HG02588 (cell line): ENCODE measurements around the gene TBC1D10A.
A peak's percentile ranks its signal among the peaks of the same experiment; 100 is the strongest.

Experiments
- ATAC-seq: cut with Tn5 transposase; IDR thresholded peaks from one replicate; pipeline ENCODE4 v1.9.1; 2021; ENCODE audit warnings: mild to moderate bottlenecking, moderate library complexity; ENCODE audit not compliant: unreplicated experiment

TBC1D10A gene, protein sequence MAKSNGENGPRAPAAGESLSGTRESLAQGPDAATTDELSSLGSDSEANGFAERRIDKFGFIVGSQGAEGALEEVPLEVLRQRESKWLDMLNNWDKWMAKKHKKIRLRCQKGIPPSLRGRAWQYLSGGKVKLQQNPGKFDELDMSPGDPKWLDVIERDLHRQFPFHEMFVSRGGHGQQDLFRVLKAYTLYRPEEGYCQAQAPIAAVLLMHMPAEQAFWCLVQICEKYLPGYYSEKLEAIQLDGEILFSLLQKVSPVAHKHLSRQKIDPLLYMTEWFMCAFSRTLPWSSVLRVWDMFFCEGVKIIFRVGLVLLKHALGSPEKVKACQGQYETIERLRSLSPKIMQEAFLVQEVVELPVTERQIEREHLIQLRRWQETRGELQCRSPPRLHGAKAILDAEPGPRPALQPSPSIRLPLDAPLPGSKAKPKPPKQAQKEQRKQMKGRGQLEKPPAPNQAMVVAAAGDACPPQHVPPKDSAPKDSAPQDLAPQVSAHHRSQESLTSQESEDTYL

DNA sequence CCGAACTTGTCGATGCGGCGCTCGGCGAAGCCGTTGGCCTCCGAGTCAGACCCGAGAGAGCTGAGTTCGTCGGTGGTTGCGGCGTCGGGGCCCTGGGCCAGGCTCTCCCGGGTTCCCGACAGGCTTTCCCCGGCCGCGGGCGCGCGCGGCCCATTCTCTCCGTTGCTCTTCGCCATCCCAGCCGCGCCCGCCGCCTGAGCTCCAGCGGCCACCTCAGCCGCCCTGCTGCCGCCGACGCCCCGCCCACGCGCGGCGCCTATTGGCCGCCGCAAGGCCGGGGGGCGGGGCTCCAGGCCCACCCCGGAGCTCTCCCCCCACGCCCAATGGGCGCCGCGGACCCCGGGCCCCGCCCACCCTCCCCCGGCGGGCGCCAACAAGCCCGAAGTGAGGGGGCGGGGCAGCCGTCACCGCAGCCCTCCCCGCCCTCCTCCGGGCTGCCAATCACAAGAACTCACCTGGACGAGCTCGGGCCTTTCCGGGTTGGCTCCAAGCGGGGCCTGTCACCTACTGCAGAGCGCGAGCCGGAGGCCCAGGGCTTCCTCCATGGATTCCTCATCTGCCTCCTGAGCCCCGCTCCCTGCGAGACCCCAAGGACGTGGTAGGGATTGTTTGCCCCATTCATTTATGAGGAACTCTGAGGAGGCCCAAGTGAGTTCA is at the start of gene TBC1D10A:
TBC1D10A (minus strand) TSS at position 236 of the 657 bp plus-strand sequence; CDS start at position 176, 60 bp downstream.
- ATAC-seq: peak; percentile 89

DNA sequence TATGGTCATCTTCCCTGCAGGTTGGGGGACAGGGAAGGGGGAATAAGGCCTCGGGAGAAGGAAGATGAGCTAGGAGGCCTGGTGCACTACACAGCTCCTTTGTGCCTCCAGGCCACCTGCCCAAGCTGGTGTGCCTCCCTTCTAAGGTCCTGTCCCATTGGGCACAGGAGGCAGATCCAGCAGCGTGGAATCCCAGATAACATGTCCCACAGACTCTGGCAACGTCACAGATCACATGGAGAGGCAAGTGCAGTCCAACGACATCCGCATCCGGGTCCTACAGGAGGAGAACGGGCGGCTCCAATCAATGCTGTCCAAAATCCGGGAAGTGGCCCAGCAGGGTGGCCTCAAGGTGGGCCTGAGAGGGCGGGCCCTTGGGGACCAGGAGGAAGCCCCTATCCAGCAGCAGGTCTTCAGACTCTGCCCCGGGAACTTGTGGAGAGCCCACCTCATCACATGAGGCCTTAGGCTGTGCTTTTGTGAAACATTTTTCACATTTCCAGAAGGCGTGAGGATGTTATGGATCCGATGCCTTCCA is 48.6 kb upstream of the TBC1D10A start:
- ATAC-seq: no peak

DNA sequence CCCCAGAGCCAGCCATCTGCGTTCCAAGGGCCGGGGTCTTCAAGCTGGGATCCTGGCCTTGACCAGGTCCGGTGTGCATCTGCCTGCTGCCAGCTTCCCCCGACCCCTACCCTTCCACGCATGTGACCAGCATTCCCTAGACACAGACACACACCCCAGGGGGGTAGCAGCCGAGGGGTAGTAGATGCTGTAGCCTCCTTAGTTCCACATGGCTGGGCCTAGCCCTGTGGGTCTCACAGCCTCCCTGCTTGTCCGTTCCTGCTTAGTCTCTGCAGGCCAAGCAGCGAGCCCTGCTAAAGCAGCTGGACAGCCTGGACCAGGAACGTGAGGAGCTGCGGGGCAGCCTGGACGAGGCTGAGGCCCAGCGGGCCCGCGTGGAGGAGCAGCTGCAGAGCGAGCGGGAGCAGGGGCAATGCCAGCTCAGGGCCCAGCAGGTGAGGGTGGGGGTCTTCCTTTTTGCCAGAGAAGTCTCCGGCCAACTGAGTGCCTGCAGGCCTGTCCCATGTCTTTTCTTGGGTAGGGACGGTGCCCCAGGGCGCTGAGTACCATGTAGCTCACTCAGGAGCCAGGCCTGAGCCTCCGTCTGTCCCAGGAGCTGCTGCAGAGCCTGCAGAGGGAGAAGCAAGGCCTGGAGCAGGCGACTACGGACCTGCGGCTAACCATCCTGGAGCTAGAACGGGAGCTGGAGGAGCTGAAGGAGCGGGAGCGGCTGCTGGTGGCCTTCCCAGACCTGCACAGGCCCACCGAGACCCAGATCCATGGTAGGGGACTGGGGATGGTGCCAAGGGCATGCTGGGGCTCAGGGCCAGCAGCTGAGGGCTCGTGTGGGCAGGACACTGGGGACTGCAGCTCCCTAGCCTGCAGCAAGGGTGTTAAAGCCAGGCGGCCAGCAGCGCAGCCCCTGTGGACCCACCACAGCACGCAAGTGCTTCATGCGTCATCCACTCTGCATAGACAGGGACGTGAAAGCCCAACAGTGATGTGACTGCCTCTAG is 46.9 kb upstream of the TBC1D10A start:
- no peak for ATAC-seq

DNA sequence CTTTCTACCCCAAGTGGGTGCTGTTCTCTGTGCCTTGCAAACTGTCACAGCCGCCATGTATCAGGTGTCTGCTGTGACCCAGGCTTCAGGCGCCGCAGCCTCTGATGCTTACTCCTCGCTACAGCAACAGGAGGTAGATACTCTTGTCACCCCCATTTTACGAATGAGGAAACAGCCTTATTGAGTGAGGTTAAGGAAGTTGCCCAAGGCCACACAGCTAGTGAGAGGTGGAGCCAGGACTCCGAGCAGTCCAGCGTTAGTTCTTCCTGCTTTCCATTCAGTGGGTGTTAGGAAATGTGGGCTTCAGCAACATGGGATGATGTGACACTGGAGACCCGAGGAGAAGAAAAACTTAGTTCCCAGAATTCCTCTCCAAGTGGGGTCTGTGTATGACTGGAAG is 46.2 kb upstream of the TBC1D10A start:
- no peak for ATAC-seq

DNA sequence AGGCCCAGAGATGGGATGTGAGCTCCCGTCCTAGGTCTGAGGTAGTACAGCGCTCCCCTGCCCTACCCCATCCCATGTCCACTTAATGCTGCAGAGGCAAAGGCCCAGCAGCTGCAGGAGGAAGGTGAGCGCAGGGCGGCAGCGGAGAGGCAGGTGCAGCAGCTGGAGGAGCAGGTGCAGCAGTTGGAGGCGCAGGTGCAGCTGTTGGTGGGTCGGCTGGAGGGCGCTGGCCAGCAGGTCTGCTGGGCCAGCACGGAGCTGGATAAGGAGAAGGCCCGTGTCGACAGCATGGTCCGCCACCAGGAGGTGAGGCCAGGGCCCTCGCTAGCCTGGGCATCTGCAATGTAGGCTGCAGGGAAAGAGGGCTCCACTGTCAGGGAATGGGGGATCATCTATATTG is 45.2 kb upstream of the TBC1D10A start:
- no peak for ATAC-seq

DNA sequence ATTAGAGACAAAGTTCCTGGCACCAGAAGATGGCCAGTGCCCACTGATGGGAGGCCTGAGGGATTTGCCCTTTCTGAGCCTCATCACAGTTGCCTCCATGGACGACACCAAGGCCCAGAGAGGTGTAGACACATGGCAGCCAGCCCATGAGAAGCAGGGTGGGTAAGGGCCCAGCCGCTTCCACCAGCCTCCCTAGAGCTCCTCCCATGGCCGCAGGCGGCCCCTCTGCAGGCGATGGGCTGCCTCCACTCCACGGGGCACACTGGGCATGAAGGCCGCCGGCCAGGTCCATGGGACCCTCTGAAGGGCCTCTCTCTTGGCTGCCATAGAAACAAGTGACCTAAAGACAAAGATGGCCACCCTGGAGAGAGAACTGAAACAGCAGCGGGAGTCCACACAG is 44.6 kb upstream of the TBC1D10A start:
- ATAC-seq: no peak

DNA sequence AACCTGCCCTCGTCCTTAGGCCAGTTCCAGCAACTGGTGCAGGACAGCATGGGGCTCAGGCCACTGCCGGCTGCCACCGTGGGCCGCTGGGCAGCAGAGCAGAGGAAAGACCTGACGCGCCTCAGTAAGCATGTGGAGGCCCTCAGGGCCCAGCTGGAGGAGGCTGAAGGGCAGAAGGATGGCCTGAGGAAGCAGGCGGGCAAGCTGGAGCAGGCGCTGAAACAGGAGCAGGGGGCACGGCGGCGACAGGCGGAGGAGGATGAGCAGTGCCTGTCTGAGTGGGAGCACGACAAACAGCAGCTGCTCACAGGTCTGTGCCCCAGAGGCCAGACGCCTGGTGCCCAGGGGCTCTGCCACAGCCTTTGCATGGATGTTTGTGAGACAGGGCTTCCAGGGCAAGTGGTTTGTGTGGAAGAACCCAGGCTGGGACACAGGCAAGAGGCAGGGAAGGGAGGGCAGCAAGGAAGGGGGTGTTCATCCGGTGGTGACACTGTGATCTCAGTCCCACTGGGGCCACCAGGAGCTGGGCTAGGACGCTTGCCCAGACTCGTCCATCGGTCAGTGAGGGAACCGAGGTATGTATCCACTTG is 44.0 kb upstream of the TBC1D10A start:
- ATAC-seq: no peak

DNA sequence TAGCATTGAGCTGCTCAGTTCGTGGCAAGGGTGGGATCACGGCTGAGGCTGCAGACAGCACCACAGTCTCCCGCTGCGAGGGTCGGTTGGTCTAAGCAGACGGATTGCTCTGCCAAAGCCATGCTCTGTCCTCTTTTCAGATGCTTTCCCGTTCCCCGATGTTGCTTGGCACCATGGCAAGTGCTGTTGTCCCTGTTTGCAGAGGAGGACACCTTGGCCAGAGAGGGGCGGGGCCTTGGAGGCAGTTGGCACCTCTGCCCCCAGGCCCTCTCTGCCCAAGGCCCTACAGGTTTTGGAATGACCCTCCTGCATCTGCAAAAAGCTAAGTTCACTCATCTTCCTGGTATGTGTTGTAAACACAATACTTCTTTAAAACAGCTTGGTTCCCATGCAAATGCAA is 41.7 kb upstream of the TBC1D10A start:
- ATAC-seq: no peak

DNA sequence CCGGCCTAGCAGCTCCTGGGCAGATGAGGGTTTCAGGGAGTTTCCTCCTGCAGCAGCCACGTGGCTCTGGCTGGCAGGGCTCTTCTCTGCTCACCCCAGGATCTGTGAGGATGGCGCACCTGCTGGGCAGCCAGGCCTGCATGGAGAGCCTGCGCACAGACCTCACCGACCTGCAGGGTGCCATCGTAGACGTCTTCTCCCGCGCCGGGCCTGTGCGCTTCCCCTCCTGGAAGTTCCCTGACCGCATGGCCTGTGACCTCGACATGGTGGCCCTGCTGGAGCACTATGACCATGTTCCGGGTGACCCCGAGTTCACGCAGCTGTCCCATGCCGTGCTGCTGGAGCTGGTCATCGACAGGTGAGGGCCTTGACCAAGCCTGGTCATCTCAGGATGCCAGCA is 39.1 kb upstream of the TBC1D10A start:
- ATAC-seq: no peak

DNA sequence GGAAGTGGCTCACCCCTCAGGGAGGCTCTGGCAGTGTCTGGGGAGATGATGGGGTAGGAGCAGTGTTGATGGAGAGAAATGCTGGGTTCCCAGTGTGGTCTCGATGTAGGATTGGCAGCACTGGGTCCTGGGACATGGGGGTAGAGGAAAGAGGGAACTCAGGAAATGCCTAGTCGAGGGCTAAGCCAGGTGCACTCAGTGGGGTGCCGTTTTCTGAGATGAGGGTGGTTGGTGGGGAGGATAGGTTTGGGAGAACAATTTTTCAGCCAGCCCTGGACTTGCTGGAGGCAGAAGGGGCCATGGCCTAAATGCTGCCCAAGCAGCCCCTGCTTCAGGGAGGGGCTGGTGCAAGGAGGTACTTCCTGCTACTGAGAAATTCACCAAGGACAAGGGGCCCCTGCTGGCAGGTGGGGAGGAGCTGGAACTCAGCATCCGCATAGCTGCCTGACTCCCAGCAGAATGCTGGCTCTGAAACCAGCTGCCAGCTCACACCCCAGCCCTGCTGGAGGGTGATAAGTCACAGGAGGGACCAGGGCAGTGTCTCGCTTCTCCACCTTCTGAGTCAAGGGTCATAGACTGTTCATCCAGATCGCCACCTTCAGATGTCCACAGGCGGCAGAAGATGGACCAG is 36.0 kb upstream of the TBC1D10A start:
- ATAC-seq: no peak

DNA sequence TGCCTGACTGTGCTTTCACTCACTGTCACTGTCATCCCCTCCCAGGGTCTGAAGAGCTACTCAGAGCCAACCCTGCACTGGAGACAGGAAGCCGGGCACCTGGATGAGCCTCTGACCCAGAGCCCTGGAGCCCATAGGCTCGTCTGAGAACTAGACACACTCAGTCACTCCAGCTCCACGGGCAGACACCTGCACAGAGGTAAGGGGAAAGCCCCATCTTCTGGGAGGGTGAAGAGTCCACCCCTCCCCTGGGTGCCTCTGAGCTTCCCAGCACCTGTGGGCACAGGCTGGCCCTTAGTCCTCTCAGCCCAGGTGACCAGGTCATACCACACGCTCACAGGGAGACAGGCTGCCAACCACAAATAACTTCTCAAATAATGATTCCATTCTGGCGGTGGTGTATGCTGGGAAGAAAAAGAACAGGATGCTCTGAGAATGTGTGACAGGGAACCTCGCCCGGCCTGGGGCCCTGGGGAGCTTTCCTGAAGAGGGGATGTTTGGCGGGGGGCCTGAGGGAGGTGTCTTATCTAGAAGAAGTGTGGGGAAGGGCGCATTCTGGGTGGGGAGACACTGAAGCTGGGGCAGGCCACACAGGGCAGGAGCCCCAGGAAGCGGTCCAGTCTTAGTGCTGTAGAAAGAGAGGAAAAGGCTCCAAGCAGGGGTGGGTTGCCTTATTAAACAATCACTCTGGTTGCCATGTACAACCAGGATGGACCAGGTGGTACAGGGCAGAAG is 35.3 kb upstream of the TBC1D10A start:
- ATAC-seq: no peak

DNA sequence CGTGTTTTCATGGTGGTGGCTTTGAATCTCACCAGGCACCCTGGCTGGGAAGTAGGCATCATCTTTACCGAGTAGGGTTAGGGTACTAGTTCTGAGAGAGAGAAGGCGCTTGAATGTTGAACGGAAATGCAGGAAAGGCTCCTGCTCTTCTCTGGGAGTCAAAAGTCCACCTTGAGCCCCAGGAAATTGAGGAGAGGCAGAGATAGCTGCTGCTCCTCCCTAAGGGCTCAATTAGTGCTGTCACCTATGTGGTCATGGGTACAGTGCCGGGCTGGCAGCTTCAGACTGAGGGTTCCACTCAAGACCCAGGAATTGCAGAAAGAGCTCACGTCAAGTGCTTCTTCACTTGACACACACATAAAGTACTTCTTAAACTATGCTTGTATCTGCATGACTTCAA is 31.8 kb upstream of the TBC1D10A start:
- ATAC-seq: no peak

DNA sequence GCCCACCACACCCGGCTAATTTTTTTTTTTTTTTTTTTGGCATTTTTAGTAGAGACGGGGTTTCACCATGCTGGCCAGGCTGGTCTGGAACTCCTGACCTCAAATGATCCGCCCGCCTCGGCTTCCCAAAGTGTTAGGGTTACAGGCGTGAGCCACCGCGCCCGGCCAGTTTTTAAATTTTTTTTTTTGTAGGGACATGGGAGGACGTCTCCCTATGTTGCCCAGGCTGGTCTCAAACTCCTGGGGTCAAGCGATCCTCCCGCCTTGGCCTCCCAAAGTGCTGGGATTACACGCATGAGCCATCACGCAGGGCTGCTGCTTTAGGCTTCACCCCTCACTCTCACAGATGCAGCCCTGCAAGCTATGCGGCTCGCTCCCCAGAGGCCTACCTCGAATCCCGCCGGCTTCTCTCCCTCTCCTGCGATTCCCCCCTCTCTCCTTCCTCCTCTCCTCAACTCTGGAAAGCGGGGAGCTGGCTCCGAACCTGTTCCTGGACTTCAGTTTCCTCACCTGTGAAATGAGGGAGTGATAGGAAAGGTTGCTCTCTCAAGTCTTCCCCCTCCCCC is 31.0 kb upstream of the TBC1D10A start:
- no peak for ATAC-seq

DNA sequence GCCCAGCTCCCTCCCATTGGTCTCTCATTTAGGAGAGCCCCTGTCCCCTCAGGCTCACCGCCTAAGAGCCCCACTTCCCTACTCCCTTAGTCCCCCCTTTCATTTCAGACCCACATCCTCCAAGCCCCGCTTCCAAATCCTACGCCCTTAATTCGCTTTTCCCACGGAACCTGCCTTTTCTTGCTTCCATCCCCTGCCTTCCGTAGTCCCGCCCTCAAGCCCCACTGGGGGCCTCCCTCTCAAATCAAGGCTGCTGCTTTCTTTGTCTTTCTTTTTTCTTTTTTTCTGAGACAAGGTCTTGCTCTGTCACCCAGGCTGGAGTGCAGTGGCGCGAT is 30.5 kb upstream of the TBC1D10A start:
- peak; percentile 3 for ATAC-seq

DNA sequence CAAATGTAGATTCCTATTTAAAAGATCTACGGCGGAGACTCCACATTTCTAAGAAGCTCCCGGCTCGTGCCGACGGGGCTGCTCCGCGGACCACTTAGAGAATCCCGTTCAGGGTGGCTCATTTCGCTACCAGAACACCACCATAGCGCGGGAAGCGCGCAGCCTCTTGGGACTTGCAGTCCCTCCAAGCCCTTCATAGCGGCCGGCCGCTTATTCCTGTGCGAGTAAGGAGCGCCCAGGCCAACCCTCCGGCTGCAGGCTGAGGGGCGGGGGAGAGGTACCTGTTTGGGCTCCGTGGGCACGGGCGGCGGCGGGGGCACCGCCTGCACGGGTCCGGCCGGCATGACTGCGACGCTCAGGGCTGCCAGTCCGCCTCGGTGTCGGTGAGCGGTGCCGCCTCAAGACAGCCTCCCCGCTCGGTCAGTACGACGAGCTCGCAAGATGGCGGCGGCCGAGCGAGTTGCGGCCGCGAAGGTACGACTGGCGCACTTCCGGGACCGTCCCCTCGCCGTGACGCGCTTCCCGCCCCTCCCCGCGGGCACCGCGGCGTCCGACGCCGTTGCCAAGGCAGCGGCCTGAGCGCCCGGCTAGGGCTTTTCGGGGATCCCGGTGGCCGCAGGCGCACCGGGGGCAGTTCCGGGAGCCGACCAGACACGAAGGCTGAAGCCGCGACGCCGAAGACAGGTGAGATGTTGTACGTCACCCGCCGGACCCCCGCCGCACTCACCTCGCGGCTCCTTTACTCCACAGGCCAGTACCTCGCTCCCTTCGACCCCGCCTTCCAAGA is 29.9 kb upstream of the TBC1D10A start, which contains the start of the genes CCDC157 and SF3A1:
CCDC157 (plus strand) TSS at position 559 of the 787 bp plus-strand sequence. CDS start 8,994 bp downstream, outside the sequence.
SF3A1 (minus strand) TSS at position 446 of the 787 bp plus-strand sequence; CDS start at position 344, 102 bp downstream.
- peak; percentile 89 for ATAC-seq

DNA sequence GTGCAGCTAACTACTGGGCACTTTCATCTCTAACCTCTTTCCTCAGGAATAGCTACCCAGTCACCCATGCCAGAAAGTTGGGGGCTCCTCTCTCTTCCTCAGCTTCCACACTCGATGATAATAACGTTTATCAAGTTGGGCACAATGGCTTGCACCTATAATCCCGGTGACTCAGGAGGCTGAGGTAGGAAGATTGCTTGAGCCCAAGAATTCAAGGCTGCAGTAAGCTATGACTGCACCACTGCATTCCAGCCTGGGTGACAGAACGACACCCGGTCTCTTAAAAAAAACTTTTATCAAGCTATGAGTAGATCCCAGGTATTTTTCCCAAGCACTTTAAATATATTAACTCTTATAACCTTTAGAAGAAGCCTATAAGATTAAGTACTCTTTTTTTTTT is 27.9 kb upstream of the TBC1D10A start:
- ATAC-seq: no peak

DNA sequence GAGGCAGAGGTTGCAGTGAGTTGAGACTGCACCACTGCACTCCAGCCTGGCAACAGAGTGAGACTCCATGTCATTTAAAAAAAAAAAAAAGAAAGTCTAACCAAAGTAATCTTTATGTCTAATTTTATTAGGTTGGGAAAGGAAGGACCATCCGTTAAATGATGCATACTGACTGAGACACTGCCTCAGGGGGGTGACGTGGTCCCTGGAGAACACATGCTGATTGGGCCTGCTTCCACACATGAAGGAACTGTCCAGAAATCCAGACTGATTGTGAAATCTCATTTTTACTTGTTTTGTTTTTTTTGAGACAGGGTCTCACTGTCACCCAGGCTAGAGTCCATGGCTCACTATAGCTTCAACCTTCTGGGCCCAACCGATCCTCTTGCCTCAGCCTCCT is 24.5 kb upstream of the TBC1D10A start:
- ATAC-seq: no peak

DNA sequence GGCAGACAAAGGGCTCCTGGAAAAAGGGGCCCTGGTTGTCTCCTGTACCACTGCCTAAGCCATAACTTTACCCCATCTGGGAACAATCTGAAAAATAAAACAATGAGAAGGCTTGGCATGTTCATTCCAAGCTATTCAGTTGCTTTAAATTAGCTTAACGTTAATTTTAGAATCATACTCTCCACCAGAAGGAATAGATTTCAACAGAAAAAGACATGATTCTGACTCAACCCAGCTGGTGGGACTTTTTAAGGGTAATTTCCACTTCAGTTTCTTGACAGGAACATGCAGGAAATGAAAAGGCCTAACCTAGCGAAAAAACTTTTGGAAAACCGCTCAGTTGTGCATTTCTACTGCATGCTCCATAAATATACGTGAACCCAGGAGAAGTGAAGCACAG is 22.1 kb upstream of the TBC1D10A start:
- ATAC-seq: no peak
